ENCODE data around the gene INO80B.
A peak's percentile ranks its signal among the peaks of the same experiment; 100 is the strongest.

Gene INO80B

GRCh38 chr2:74503506-74504475 lies 48.9 kb downstream of the INO80B start:
- DNase-seq: no peak

GRCh38 chr2:74504591-74504990 lies 49.7 kb downstream of the INO80B start:
- no peak for DNase-seq

DNA sequence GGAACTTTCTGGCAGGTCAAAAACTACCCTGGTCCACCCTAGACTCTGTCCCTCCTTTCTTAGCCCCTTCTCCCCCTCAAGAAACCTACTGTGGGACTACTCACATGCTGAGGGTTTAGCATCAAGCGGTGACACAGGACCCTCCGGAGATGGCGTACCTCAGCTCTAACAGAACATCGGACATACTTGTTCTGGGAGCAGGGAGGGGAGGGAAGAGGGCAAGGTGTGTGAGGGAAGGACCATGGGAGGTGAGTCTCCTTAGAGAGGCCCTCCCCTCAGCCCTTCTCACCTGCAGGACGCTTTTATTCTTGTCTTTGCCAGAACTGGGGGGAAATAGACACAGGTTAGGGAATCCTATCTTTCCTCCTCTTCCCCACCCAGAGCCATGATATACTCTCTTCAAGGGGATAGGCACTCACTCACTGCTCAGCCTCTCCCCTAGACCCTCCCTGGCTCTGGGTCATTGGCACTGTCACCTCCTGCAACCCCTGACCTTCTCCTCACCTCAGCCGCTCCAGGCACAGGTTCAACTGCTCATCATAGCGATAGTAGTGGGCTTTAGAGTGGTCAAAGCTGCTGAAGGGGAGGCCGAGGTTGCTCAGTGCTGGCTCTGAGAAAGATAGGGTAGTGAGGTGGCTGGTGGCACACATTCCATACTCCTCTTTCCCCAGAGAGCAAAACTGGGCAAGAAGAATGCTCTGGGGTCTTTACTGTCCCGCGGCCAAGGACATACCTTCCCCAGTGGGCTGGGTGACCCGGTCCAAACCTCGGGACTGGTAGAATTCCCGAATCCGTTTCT lies 50.8 kb downstream of the INO80B start:
- DNase-seq: no peak

- peak; percentile 94 to 98 (median 96) for DNase-seq
Measured at GRCh38 chr2:74507145-74507925, 52.4 kb downstream of the INO80B start, which contains the start of gene PCGF1. TSS of gene PCGF1 (minus strand) at chr2:74507695. CDS start at chr2:74507668, 27 bp downstream.
